Stimulated activated CD8-positive, alpha-beta memory T cell treated with anti-CD3 and anti-CD28 coated beads, Interleukin-15, amount 100 ng/mL, for 4 hours (primary cell): Measurements from ENCODE around the gene ZNF407.
"Not testable (repeated sequence)": the region's sequence is repeated elsewhere in the genome, so short reads cannot be mapped to it uniquely, and the experiment has no call there.

Source experiments
- DNase-seq, 2 donors: peaks; one replicate each; pipeline ENCODE4 v3.0.0-alpha.2; 2020; ENCODE audit warnings: low read depth in 2 of 2

ZNF407 gene

GRCh38 chr18:75100832-75101630 is 503.4 kb downstream of the ZNF407 start:
- no peak for DNase-seq

GRCh38 chr18:75101916-75102315 is 504.2 kb downstream of the ZNF407 start:
- DNase-seq, result no peak

GRCh38 chr18:75104029-75104428 is 506.4 kb downstream of the ZNF407 start:
- not testable (repeated sequence) for DNase-seq

GRCh38 chr18:75104483-75104882 is 506.8 kb downstream of the ZNF407 start:
- no peak for DNase-seq

- DNase-seq, result no peak
These were observed 508.0 kb downstream of the ZNF407 start for GRCh38 chr18:75105551-75106254.

GRCh38 chr18:75106746-75107145 is 509.1 kb downstream of the ZNF407 start:
- DNase-seq, result no peak

- DNase-seq, result no peak
These were observed 509.7 kb downstream of the ZNF407 start for GRCh38 chr18:75107196-75107930.

GRCh38 chr18:75107931-75108276 is 510.2 kb downstream of the ZNF407 start:
- no peak for DNase-seq

GRCh38 chr18:75108579-75109318 is 511.1 kb downstream of the ZNF407 start:
- no peak for DNase-seq

GRCh38 chr18:75109319-75109691 is 511.6 kb downstream of the ZNF407 start:
- no peak for DNase-seq

- no peak for DNase-seq
These were observed 512.1 kb downstream of the ZNF407 start for GRCh38 chr18:75109819-75110218.

- no peak for DNase-seq
These were observed 512.6 kb downstream of the ZNF407 start for GRCh38 chr18:75110311-75110710.

- no peak for DNase-seq
These were observed 513.3 kb downstream of the ZNF407 start for GRCh38 chr18:75110846-75111415.

- DNase-seq, result no peak
These were observed 514.1 kb downstream of the ZNF407 start for GRCh38 chr18:75111760-75112159.

- DNase-seq, result no peak
These were observed 514.8 kb downstream of the ZNF407 start for GRCh38 chr18:75112186-75113096.

GRCh38 chr18:75113455-75113854 is 515.8 kb downstream of the ZNF407 start:
- no peak for DNase-seq

- no peak for DNase-seq
These were observed 516.6 kb downstream of the ZNF407 start for GRCh38 chr18:75114231-75114764.
